ENCODE data around the gene LHFPL3.

The LHFPL3 gene

GRCh38 chr7:104807671-104808070 lies 479.3 kb downstream of the LHFPL3 start:
- DNase-seq: no peak

GRCh38 chr7:104809906-104810305 lies 481.5 kb downstream of the LHFPL3 start:
- no peak for DNase-seq

- no peak for DNase-seq
Observed at GRCh38 chr7:104814126-104814525, 485.7 kb downstream of the LHFPL3 start.

- no peak for DNase-seq
Observed at GRCh38 chr7:104814671-104815400, 486.4 kb downstream of the LHFPL3 start.

GRCh38 chr7:104816537-104816936 lies 488.1 kb downstream of the LHFPL3 start:
- DNase-seq: no peak

- no peak for DNase-seq
Observed at GRCh38 chr7:104818961-104819880, 490.8 kb downstream of the LHFPL3 start.

- no peak for DNase-seq
Observed at GRCh38 chr7:104820836-104821535, 492.6 kb downstream of the LHFPL3 start.

- no peak for DNase-seq
Observed at GRCh38 chr7:104823177-104823576, 494.8 kb downstream of the LHFPL3 start.

- no peak for DNase-seq
Observed at GRCh38 chr7:104825099-104825498, 496.7 kb downstream of the LHFPL3 start.

- DNase-seq: no peak
Observed at GRCh38 chr7:104826135-104826534, 497.7 kb downstream of the LHFPL3 start.

GRCh38 chr7:104836976-104837375 lies 508.6 kb downstream of the LHFPL3 start:
- no peak for DNase-seq

GRCh38 chr7:104838537-104839299 lies 510.3 kb downstream of the LHFPL3 start:
- no peak for DNase-seq

- DNase-seq: no peak
Observed at GRCh38 chr7:104839842-104840241, 511.4 kb downstream of the LHFPL3 start.

GRCh38 chr7:104841798-104842197 lies 513.4 kb downstream of the LHFPL3 start:
- DNase-seq: no peak

- DNase-seq: no peak
Observed at GRCh38 chr7:104843198-104843597, 514.8 kb downstream of the LHFPL3 start.

GRCh38 chr7:104845557-104845956 lies 517.2 kb downstream of the LHFPL3 start:
- DNase-seq: no peak

GRCh38 chr7:104846731-104847130 lies 518.3 kb downstream of the LHFPL3 start:
- DNase-seq: no peak

GRCh38 chr7:104848138-104848990 lies 520.0 kb downstream of the LHFPL3 start:
- peak; percentile 16 for DNase-seq

- no peak for DNase-seq
Observed at GRCh38 chr7:104850374-104850773, 522.0 kb downstream of the LHFPL3 start.

- no peak for DNase-seq
Observed at GRCh38 chr7:104851268-104851667, 522.9 kb downstream of the LHFPL3 start.

GRCh38 chr7:104852386-104852785 lies 524.0 kb downstream of the LHFPL3 start:
- DNase-seq: no peak

- DNase-seq: no peak
Observed at GRCh38 chr7:104855861-104856260, 527.5 kb downstream of the LHFPL3 start.

Measured in NCI-H748 treated with DMSO at 0.1 percent for 48 hours (cell line).